VCaP (cell line): Measurements from ENCODE around the gene AQP6.

Source experiments
- H3K27ac ChIP-seq: fragments of 450-650 bp; 2 replicates; pipeline ENCODE4 v1.5.1; 2017
- TF ChIP-seq, protein P1 (sequence below): fragments of 450-650 bp; conservative IDR thresholded peaks from 2 replicates; pipeline ENCODE4 v1.5.1; 2017; ENCODE audit warnings: mild to moderate bottlenecking, moderate library complexity

Gene AQP6

GRCh38 chr12:49949866-49950265 is 22.9 kb upstream of the AQP6 start:
- no peak overlapping the region for H3K27ac ChIP-seq
- TF ChIP-seq, protein P1, sequence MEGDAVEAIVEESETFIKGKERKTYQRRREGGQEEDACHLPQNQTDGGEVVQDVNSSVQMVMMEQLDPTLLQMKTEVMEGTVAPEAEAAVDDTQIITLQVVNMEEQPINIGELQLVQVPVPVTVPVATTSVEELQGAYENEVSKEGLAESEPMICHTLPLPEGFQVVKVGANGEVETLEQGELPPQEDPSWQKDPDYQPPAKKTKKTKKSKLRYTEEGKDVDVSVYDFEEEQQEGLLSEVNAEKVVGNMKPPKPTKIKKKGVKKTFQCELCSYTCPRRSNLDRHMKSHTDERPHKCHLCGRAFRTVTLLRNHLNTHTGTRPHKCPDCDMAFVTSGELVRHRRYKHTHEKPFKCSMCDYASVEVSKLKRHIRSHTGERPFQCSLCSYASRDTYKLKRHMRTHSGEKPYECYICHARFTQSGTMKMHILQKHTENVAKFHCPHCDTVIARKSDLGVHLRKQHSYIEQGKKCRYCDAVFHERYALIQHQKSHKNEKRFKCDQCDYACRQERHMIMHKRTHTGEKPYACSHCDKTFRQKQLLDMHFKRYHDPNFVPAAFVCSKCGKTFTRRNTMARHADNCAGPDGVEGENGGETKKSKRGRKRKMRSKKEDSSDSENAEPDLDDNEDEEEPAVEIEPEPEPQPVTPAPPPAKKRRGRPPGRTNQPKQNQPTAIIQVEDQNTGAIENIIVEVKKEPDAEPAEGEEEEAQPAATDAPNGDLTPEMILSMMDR: no peak

DNA sequence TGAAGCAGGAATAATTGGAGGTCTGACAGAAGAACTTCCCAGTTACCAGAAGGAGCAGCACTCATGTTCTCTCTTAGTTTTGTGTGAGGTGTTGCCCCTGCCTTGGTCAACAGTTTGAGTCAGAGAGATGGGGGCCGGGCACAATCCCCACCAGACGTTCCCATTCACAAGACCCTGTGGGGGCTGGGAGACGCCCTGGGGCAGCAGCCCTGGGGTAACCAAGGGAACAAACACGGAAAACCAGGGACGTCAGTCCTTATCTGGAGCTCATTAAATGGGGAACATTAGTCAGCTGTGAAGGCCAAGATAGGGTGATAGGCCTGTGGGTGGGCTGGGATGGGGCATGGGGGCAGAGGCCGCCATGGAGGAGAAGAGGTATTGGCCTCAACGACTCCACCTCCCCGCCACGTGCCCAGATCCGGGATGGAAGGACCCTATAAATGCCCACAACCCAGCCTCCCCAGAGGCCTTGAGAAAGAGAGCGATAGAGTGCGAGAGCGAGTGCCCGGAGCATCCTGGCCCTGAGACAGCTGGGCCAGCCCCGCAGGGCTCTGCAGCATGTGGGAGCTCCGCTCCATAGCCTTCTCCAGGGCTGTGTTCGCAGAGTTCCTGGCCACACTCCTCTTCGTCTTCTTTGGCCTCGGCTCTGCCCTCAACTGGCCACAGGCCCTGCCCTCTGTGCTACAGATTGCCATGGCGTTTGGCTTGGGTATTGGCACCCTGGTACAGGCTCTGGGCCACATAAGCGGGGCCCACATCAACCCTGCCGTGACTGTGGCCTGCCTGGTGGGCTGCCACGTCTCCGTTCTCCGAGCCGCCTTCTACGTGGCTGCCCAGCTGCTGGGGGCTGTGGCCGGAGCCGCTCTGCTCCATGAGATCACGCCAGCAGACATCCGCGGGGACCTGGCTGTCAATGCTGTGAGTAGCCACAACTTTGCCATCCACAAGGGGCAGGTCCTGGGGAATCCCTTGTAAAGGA is 22.2 kb upstream of the AQP6 start, which contains the start of gene AQP2:
Gene AQP2 (plus strand): TSS at position 465 of the 979 bp plus-strand sequence. CDS start 94 bp downstream, at position 559.
- TF ChIP-seq, protein P1: no peak
- no peak within 1 kb of the TSS for H3K27ac ChIP-seq

- no peak overlapping the region; the same call in 1 of the 2 replicates for H3K27ac ChIP-seq
- TF ChIP-seq, protein P1: no peak
These were observed 21.1 kb upstream of the AQP6 start for GRCh38 chr12:49951411-49952240.

- no peak overlapping the region; the same call in 1 of the 2 replicates for H3K27ac ChIP-seq
- TF ChIP-seq, protein P1: no peak
These were observed 20.2 kb upstream of the AQP6 start for GRCh38 chr12:49952391-49953055.

- no peak overlapping the region; the same call in 1 of the 2 replicates for H3K27ac ChIP-seq
- TF ChIP-seq, protein P1: no peak
These were observed 19.6 kb upstream of the AQP6 start for GRCh38 chr12:49953151-49953550.

DNA sequence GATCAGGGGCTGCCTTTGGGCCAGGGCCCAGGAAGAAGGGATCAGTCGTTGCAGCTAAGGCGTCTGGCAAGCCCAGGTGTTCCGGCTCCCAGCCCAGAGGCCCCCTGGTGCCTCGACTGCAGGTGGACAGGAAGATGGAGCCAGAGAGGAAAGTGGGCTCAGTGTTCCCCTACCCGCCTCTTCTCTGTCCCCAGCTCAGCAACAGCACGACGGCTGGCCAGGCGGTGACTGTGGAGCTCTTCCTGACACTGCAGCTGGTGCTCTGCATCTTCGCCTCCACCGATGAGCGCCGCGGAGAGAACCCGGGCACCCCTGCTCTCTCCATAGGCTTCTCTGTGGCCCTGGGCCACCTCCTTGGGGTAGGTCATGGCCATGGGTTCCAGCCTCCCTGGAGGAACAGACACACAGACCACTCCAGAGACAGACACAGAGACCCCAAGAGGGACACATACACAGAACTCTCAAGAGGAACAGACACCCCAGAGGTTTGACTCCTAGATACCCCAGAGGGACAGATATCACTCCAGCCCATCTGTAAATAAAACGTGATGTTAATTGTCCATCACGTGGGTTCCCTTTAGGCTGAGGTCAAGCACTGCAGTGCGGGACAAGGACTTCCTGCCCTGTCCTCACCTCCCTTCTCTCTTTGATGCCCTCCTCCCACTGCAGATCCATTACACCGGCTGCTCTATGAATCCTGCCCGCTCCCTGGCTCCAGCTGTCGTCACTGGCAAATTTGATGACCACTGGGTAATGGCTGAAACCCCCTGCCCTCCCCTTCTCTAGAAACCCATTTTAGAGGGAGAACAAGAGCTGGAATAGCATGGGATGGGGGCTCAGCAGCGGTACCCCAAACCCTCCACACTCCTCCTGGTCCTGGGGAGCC is 18.5 kb upstream of the AQP6 start:
- no peak overlapping the region; the same call in 1 of the 2 replicates for H3K27ac ChIP-seq
- TF ChIP-seq, protein P1: no peak
